Measurements from ENCODE around the gene CHAC1. TPM values are rescaled to one million over a fixed set of nuclear protein-coding genes. Genes with fewer than 3 reads are reported as not detected.

The CHAC1 gene
- polyA plus RNA-seq, 4 donors, result 0.96 to 37.3 (median 5.0) TPM

DNA sequence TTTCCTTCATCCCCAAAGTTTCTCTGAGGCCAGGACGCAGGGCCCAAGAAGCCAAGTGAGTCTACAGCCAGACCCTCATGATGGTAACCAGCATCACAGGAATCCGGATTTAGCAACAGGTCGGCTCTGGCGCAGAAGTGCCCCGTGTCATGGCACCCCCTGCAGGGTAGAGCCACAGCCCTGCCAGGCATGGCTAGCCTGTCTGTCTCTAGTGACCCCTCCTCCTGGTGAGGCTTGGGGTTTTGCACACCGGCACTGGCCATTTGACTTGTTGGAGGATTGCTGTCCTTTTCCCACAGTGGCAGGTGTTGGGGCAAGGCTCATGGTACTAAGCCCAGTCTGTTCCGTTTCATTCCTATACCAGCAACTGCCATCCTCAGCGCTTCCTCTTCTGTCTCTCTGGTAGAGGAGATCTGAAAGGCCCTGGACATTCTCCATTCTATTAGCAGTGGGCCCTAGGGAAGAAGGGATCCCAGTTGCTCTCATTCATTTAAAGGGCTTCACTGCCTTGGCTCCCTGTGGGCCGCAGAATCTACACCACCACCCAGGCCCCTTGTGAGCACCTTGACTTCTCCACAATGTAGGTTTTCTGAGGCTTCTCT, 9.4 kb upstream of the CHAC1 start:
- peaks cover 0 to 14% (median 0%) of the 10 kb centered on the region in 3 donors for H3K36me3 ChIP-seq (ENCODE audit: control insufficient read depth in 3 of 3, insufficient read depth in 2 of 3, low read depth in 1 of 3, low read length in 3 of 3)
- H3K27me3 ChIP-seq (ENCODE audit: control insufficient read depth in 3 of 3, insufficient read depth in 3 of 3, low read length in 3 of 3), result no peaks in the 10 kb centered on the region
- no peak overlapping the region for H3K4me3 ChIP-seq (ENCODE audit: low read depth in 1 of 3, low read length in 3 of 3)
- H3K9me3 ChIP-seq (ENCODE audit: control insufficient read depth in 2 of 2, insufficient read depth in 1 of 2, low read depth in 1 of 2, low read length in 1 of 2), result no peaks in the 10 kb centered on the region
- DNase-seq (no peak), FAIRE-seq (no peak)
- H3K27ac ChIP-seq (ENCODE audit: low read depth in 1 of 3, low read length in 2 of 3), result no peak overlapping the region
- H3K4me1 ChIP-seq (ENCODE audit: control insufficient read depth in 3 of 3, insufficient read depth in 2 of 3, low read depth in 1 of 3, low read length in 2 of 3), result peaks cover 0 to 23% (median 0%) of the 10 kb centered on the region in 3 donors
- 93 to 97% (median 96%) methylated on average over 9 of the region's 9 CpGs for WGBS, 3 donors

DNA sequence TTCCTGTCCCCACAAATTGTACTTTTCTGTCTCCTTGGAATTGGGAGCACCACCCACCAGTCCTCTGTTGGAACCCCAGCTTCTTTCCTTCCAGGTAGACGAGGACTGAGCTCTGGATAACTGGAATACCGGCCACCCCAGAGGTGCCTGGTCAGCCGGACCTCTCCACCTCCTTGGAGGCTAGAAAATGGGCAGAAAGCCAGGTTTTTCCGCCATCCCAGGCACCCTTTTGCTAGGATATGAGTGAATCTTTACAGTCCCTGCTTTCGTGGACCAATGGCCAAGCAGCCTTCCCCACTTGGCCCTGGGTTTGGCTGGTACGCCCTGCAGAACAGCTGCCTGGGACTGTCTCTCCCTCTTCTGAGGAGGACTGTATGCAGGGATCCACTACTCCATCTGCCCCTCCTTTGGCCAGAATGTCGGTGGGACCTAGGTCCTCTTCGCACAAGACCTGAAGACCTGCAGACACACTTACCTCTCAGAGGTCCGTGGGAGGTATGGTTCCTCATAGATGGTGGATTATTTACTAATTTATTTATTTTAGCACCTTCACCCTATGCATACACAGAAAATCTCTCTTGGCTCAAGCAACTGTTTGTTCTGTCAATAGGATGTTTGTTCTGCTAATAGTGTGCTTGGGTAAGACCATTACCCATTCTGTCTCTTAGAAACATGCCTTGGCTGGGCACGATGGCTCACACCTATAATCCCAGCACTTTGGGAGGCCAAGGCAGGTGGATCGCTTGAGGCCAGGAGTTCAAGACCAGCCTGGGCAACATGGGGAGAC, 8.6 kb upstream of the CHAC1 start:
- Histone ChIP-seq H3K4me1 (ENCODE audit: control insufficient read depth in 3 of 3, insufficient read depth in 2 of 3, low read depth in 1 of 3, low read length in 2 of 3) (peaks cover 0 to 30% (median 0%) of the 10 kb centered on the region in 3 donors), H3K27ac (ENCODE audit: low read depth in 1 of 3, low read length in 2 of 3) (no peak overlapping the region), H3K9me3 (ENCODE audit: control insufficient read depth in 2 of 2, insufficient read depth in 1 of 2, low read depth in 1 of 2, low read length in 1 of 2) (no peaks in the 10 kb centered on the region), H3K27me3 (ENCODE audit: control insufficient read depth in 3 of 3, insufficient read depth in 3 of 3, low read length in 3 of 3) (no peaks in the 10 kb centered on the region), H3K36me3 (ENCODE audit: control insufficient read depth in 3 of 3, insufficient read depth in 2 of 3, low read depth in 1 of 3, low read length in 3 of 3) (peaks cover 0 to 7% (median 0%) of the 10 kb centered on the region in 3 donors), H3K4me3 (ENCODE audit: low read depth in 1 of 3, low read length in 3 of 3) (no peak overlapping the region)
- no peak for FAIRE-seq
- DNase-seq, result no peak
- WGBS, 3 donors, result 88 to 94% (median 93%) methylated on average over 11 of the region's 11 CpGs

DNA sequence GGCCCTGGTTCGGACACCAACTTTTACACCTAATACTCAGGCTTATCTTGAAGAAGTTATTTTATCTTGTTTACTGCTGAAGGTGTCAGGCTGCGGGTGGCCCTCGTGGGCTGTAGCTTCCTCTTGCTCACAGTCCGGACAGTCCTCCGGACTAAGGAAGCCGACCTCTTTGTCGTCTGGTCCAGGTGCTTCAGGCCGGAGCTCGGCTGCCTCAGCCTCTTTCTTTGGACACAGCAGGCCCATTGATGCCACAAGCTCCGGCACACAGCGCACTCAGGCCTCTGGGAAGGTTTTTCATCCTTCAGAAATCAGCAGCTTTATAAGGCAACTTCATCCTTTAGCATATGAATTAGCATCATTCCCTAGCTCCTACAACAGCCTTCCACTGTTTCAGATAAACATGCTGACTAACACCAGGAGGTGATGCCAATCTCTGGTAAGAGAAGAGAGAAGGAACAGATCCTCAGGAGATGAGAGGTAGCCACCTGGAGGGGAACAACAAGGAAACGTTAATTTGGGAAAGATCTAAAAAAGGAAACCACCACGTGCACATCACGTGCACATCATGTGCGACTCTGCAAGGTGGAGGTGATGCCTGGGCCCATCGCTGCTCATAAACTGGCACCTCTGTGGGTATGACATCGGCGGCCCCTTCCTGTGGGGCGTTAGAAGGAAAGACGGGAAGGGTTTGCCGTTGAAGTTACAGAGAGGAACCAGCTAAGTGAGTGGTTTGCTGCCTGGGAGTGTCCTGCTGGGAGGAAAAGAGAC, 4.4 kb upstream of the CHAC1 start:
- Histone ChIP-seq H3K27ac (ENCODE audit: low read depth in 1 of 3, low read length in 2 of 3) (peak overlapping the region in 2 of 3 donors; percentile 54 to 65), H3K9me3 (ENCODE audit: control insufficient read depth in 2 of 2, insufficient read depth in 1 of 2, low read depth in 1 of 2, low read length in 1 of 2) (no peaks in the 10 kb centered on the region), H3K4me1 (ENCODE audit: control insufficient read depth in 3 of 3, insufficient read depth in 2 of 3, low read depth in 1 of 3, low read length in 2 of 3) (peaks cover 0 to 19% (median 3%) of the 10 kb centered on the region in 3 donors), H3K36me3 (ENCODE audit: control insufficient read depth in 3 of 3, insufficient read depth in 2 of 3, low read depth in 1 of 3, low read length in 3 of 3) (no peaks in the 10 kb centered on the region), H3K27me3 (ENCODE audit: control insufficient read depth in 3 of 3, insufficient read depth in 3 of 3, low read length in 3 of 3) (peaks cover 0 to 4% (median 0%) of the 10 kb centered on the region in 3 donors), H3K4me3 (ENCODE audit: low read depth in 1 of 3, low read length in 3 of 3) (no peak overlapping the region)
- WGBS, 3 donors, result 75 to 81% (median 78%) methylated on average over 21 of the region's 21 CpGs
- DNase-seq (no peak), FAIRE-seq (no peak)

DNA sequence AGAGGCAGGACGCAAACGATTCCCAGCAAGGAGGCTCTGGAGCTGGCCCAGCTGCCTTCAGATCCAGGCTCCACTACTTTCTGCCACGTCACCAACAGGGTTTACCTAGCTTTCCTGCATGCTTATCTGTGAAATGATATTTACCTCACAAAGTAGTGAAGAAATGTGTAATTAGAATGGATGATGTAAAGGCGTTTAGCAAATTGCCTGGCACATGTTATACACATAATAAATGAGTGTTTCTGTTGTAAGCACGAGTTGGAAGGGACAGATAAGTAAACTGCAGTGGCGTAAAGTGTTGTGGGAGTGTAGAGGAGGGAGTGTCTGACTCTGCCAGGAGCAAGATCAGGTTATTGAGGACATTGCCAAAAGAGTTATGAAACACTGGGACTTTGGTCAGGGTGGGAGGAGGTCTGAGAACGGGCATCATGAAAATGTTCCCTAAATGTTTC, 3.5 kb upstream of the CHAC1 start:
- Histone ChIP-seq H3K36me3 (ENCODE audit: control insufficient read depth in 3 of 3, insufficient read depth in 2 of 3, low read depth in 1 of 3, low read length in 3 of 3) (no peaks in the 10 kb centered on the region), H3K27ac (ENCODE audit: low read depth in 1 of 3, low read length in 2 of 3) (peak overlapping the region; percentile 24 to 65 (median 54)), H3K4me1 (ENCODE audit: control insufficient read depth in 3 of 3, insufficient read depth in 2 of 3, low read depth in 1 of 3, low read length in 2 of 3) (peaks cover 0 to 19% (median 3%) of the 10 kb centered on the region in 3 donors), H3K9me3 (ENCODE audit: control insufficient read depth in 2 of 2, insufficient read depth in 1 of 2, low read depth in 1 of 2, low read length in 1 of 2) (no peaks in the 10 kb centered on the region), H3K4me3 (ENCODE audit: low read depth in 1 of 3, low read length in 3 of 3) (no peak overlapping the region), H3K27me3 (ENCODE audit: control insufficient read depth in 3 of 3, insufficient read depth in 3 of 3, low read length in 3 of 3) (peaks cover 0 to 4% (median 0%) of the 10 kb centered on the region in 3 donors)
- peak; percentile 85 to 87 for DNase-seq
- FAIRE-seq, result no peak
- WGBS, 3 donors, result 12 to 55% (median 27%) methylated on average over 7 of the region's 7 CpGs

DNA sequence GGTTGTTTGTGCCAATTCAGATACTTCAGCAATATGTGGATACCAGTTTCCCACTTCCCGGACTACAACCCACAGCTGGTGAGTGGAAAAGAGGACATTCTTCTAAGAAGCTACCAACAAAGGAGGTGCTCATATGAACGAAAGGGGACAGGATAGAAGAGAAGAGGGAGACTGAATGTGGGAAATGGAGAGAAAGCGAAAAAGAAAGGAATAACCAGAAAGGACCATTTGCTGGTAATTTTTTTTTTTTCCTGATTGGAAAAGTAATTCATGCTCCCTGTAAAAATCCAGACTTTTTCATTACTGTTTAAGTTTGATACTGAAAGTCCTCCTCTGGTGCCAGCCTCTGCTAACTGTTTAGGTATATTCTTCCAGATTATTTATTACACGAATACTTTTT, 1.5 kb upstream of the CHAC1 start:
- DNase-seq (no peak), FAIRE-seq (no peak)
- 89 to 93% (median 91%) methylated on average over 4 of the region's 4 CpGs for WGBS, 3 donors
- Histone ChIP-seq H3K4me1 (ENCODE audit: control insufficient read depth in 3 of 3, insufficient read depth in 2 of 3, low read depth in 1 of 3, low read length in 2 of 3) (peaks cover 0 to 19% (median 3%) of the 10 kb centered on the region in 3 donors), H3K27ac (ENCODE audit: low read depth in 1 of 3, low read length in 2 of 3) (no peak overlapping the region), H3K36me3 (ENCODE audit: control insufficient read depth in 3 of 3, insufficient read depth in 2 of 3, low read depth in 1 of 3, low read length in 3 of 3) (peaks cover 0 to 3% (median 0%) of the 10 kb centered on the region in 3 donors), H3K9me3 (ENCODE audit: control insufficient read depth in 2 of 2, insufficient read depth in 1 of 2, low read depth in 1 of 2, low read length in 1 of 2) (no peaks in the 10 kb centered on the region), H3K27me3 (ENCODE audit: control insufficient read depth in 3 of 3, insufficient read depth in 3 of 3, low read length in 3 of 3) (peaks cover 0 to 4% (median 0%) of the 10 kb centered on the region in 3 donors), H3K4me3 (ENCODE audit: low read depth in 1 of 3, low read length in 3 of 3) (no peak overlapping the region)

DNA sequence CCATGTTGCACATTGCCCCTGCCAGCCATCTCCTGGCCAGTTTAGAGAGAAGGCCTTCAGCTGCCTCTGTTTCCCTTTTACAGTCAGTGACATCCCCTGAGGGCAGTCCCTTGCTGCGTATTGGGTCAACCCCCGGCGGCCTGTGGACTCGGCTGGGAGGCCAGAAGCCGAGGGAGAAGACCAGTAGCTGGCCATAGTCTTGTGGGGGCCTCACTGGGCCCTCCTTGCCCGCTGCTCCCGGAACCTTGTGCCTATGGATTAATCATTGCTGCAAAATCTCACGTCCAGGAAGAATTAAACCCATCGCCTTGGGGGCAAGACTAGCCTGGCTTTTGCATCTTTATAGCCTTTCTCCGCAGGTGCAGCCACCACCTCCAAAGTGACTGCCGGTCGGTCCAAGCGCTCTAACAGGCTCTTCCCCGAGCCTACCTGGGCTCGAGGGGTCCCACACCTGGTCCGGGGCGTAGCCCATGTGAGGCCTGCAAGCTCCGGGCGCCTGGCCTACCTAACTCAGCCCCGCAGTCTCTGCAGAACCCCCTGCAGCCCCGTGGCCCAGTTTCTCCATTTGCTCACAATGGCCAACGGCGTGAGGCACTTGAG, 870 bp upstream of the CHAC1 start:
- Histone ChIP-seq H3K27ac (ENCODE audit: low read depth in 1 of 3, low read length in 2 of 3) (peak overlapping the region; percentile 56 to 94 (median 73)), H3K9me3 (ENCODE audit: control insufficient read depth in 2 of 2, insufficient read depth in 1 of 2, low read depth in 1 of 2, low read length in 1 of 2) (no peaks in the 10 kb centered on the region), H3K27me3 (ENCODE audit: control insufficient read depth in 3 of 3, insufficient read depth in 3 of 3, low read length in 3 of 3) (peaks cover 0 to 4% (median 0%) of the 10 kb centered on the region in 3 donors), H3K4me3 (ENCODE audit: low read depth in 1 of 3, low read length in 3 of 3) (peak overlapping the region; percentile 30 to 74 (median 40)), H3K36me3 (ENCODE audit: control insufficient read depth in 3 of 3, insufficient read depth in 2 of 3, low read depth in 1 of 3, low read length in 3 of 3) (peaks cover 0 to 3% (median 0%) of the 10 kb centered on the region in 3 donors), H3K4me1 (ENCODE audit: control insufficient read depth in 3 of 3, insufficient read depth in 2 of 3, low read depth in 1 of 3, low read length in 2 of 3) (peaks cover 0 to 19% (median 3%) of the 10 kb centered on the region in 3 donors)
- 32 to 47% (median 40%) methylated on average over 23 of the region's 23 CpGs for WGBS, 3 donors
- FAIRE-seq (no peak), DNase-seq (no peak)

DNA sequence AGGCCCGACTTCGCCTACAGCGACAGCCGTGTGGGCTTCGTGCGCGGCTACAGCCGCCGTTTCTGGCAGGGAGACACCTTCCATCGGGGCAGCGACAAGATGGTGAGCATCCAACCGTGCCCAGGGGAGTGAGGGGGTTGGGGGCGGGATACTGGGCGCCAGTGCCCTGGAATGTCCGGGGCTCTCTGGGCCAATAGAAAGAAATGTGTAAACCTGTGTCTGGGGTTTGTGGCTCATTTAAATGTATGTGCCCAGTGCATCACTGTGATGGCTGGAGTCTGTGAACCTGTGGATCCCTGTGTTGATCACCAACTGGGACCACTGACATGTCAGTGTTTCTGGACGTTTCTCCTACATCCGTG, 423 bp downstream of the CHAC1 start:
- peaks cover 0 to 3% (median 0%) of the 10 kb centered on the region in 3 donors for H3K36me3 ChIP-seq (ENCODE audit: control insufficient read depth in 3 of 3, insufficient read depth in 2 of 3, low read depth in 1 of 3, low read length in 3 of 3)
- peaks cover 0 to 19% (median 3%) of the 10 kb centered on the region in 3 donors for H3K4me1 ChIP-seq (ENCODE audit: control insufficient read depth in 3 of 3, insufficient read depth in 2 of 3, low read depth in 1 of 3, low read length in 2 of 3)
- WGBS, 3 donors, result 5 to 13% (median 13%) methylated on average over 17 of the region's 17 CpGs
- DNase-seq, result no peak
- peaks cover 0 to 4% (median 0%) of the 10 kb centered on the region in 3 donors for H3K27me3 ChIP-seq (ENCODE audit: control insufficient read depth in 3 of 3, insufficient read depth in 3 of 3, low read length in 3 of 3)
- no peaks in the 10 kb centered on the region for H3K9me3 ChIP-seq (ENCODE audit: control insufficient read depth in 2 of 2, insufficient read depth in 1 of 2, low read depth in 1 of 2, low read length in 1 of 2)
- H3K27ac ChIP-seq (ENCODE audit: low read depth in 1 of 3, low read length in 2 of 3), result peak overlapping the region in 2 of 3 donors; percentile 40 to 94
- no peak for FAIRE-seq
- H3K4me3 ChIP-seq (ENCODE audit: low read depth in 1 of 3, low read length in 3 of 3), result peak overlapping the region; percentile 46 to 74 (median 56)

All from small intestine (tissue), 7 donors.